ENCODE measurements around the gene MIER2.

GRCh38 chr19:366205-366783, 21.7 kb upstream of the MIER2 start:
- no peak for TF ChIP-seq CTCF (IDR thresholded peaks at IDR 0.05)
- no peak for TF ChIP-seq EZH2 (IDR thresholded peaks at IDR 0.05; ENCODE audit: borderline replicate concordance, insufficient read depth, low read depth, low read length, poor library complexity, severe bottlenecking)

Measured in B cell (primary cell).